ENCODE measurements around the gene MTG2. TPM values are rescaled to one million over a fixed set of nuclear protein-coding genes. Genes with fewer than 3 reads are reported as not detected.

The MTG2 gene
- total and polyA plus RNA-seq, 2 experiments from 2014 or later = 11.3 to 11.7 TPM

GRCh38 chr20:62243906-62244515 lies 61.2 kb downstream of the MTG2 start:
- no peaks in the 10 kb centered on the region for H3K36me3 ChIP-seq (ENCODE audit: insufficient read depth)
- H3K4me1 Mint-ChIP-seq = peaks cover 15% of the 10 kb centered on the region
- H4K20me1 ChIP-seq (replicated peaks; ENCODE audit: insufficient read depth) = peaks cover 27% of the 10 kb centered on the region
- H3K27ac Mint-ChIP-seq = no peak overlapping the region
- H3K36me3 Mint-ChIP-seq (ENCODE audit: low read depth) = peaks cover 5% of the 10 kb centered on the region; the same call in 1 of the 3 replicates
- H3K27me3 ChIP-seq (ENCODE audit: insufficient read depth) = no peaks in the 10 kb centered on the region
- H3K79me2 ChIP-seq (replicated peaks; ENCODE audit: insufficient read depth) = peaks cover 97% of the 10 kb centered on the region
- H3K4me3 ChIP-seq = no peak overlapping the region
- no peak overlapping the region for H3K4me3 Mint-ChIP-seq
- H3K4me1 ChIP-seq (ENCODE audit: insufficient read depth) = peaks cover 5% of the 10 kb centered on the region; the same call in 1 of the 2 replicates
- no peak overlapping the region for H3K4me2 ChIP-seq
- 0 out of 2 replicates have a peak, but pooled peaks cover 2% of the 10 kb centered on the region for H3F3A ChIP-seq (replicated peaks; ENCODE audit: low read depth)
- DNase-seq (ENCODE audit: low spot score) (no peak), ATAC-seq (no peak)
- TF ChIP-seq REST (IDR thresholded peaks at IDR 0.05; ENCODE audit: unreplicated experiment) (no peak), NANOG (IDR thresholded peaks at IDR 0.05; ENCODE audit: borderline replicate concordance) (no peak)
- H3K9me2 ChIP-seq (ENCODE audit: insufficient read depth) = no peaks in the 10 kb centered on the region
- 0 out of 2 replicates have a peak overlapping the region, but pooled peaks have one; percentile 50 for H3K27ac ChIP-seq (ENCODE audit: low read depth)
- H3K27me3 Mint-ChIP-seq (ENCODE audit: insufficient read depth, low read depth, poor library complexity) = peaks cover 11% of the 10 kb centered on the region
- H2AFZ ChIP-seq = no peak overlapping the region
- no peaks in the 10 kb centered on the region for H3K9me3 Mint-ChIP-seq

GRCh38 chr20:62244644-62245108 lies 61.8 kb downstream of the MTG2 start:
- no peak for ATAC-seq
- Histone ChIP-seq H3K4me1 (ENCODE audit: insufficient read depth) (peaks cover under 1% of the 10 kb centered on the region; the same call in 1 of the 2 replicates), H3K27ac (ENCODE audit: low read depth) (0 out of 2 replicates have a peak overlapping the region, but pooled peaks have one; percentile 50), H4K20me1 (replicated peaks; ENCODE audit: insufficient read depth) (peaks cover 27% of the 10 kb centered on the region), H3K4me3 (no peak overlapping the region), H3K79me2 (replicated peaks; ENCODE audit: insufficient read depth) (peaks cover 97% of the 10 kb centered on the region), H3F3A (replicated peaks; ENCODE audit: low read depth) (no peaks in the 10 kb centered on the region), H3K9me2 (ENCODE audit: insufficient read depth) (no peaks in the 10 kb centered on the region), H3K36me3 (ENCODE audit: insufficient read depth) (no peaks in the 10 kb centered on the region), H3K27me3 (ENCODE audit: insufficient read depth) (no peaks in the 10 kb centered on the region), H3K4me2 (no peak overlapping the region), H2AFZ (no peak overlapping the region)
- Mint-ChIP-seq H3K36me3 (ENCODE audit: low read depth) (peaks cover 5% of the 10 kb centered on the region; the same call in 1 of the 3 replicates), H3K4me1 (peaks cover 13% of the 10 kb centered on the region), H3K9me3 (no peaks in the 10 kb centered on the region), H3K27ac (no peak overlapping the region; the same call in 1 of the 2 replicates), H3K4me3 (no peak overlapping the region), H3K27me3 (ENCODE audit: insufficient read depth, low read depth, poor library complexity) (peaks cover 9% of the 10 kb centered on the region)
- no peak for TF ChIP-seq ETS1 (IDR thresholded peaks at IDR 0.05)
- TF ChIP-seq EZH2phosphoT487 (IDR thresholded peaks at IDR 0.05; ENCODE audit: unreplicated experiment) = no peak
- no peak for TF ChIP-seq NANOG (IDR thresholded peaks at IDR 0.05; ENCODE audit: borderline replicate concordance)
- TF ChIP-seq CREB1 (CRISPR knock-in tag; IDR thresholded peaks at IDR 0.05; ENCODE audit: low read depth) = no peak
- no peak for TF ChIP-seq ZNF462 (CRISPR knock-in tag; IDR thresholded peaks at IDR 0.05)
- DNase-seq (ENCODE audit: low spot score) = no peak

Data from GM23338 (cell line).